ENCODE results near the gene SLC16A12.

Gene SLC16A12

DNA sequence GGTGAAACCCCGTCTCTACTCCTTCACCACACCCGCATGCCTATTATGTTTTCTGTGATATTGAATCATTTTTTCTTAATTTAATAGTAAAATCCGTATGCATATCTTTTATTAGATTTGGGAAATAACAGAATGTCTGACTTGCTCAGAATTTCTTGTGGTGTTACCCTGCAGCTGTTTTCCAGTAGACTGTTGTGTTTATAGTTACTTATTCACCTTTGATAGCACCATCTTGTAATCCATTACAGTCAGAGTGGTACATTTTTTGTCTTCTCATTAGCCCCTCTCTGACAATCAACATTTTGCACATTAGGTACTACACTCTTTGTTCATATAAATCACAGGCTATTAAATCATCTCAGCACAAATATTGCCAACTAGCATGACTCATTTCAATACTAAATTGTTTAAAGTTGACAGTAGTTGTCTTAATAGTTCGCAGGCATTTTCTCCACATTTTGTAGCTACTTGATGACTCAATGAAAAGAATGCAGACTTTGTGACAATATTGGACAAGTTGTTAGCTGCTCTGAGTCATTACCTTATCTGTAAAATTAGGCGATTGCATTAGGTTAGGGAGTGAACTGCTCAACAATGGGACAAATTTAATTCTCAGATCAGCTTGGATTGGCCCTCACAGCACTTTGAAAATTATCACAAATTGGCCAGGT, 17.8 kb upstream of the SLC16A12 start:
- Histone ChIP-seq H3K27me3 (ENCODE audit: insufficient read depth, low read depth) (no peaks in the 10 kb centered on the region), H3K27ac (no peak overlapping the region), H3K4me3 (IDR thresholded peaks at IDR 0.05; ENCODE audit: insufficient read depth, low read depth, low read length) (no peak overlapping the region), H3K4me2 (no peak overlapping the region), H3K36me3 (ENCODE audit: insufficient read depth) (no peaks in the 10 kb centered on the region), H3K79me2 (ENCODE audit: insufficient read depth, low read depth) (no peaks in the 10 kb centered on the region), H4K20me1 (ENCODE audit: insufficient read depth) (no peaks in the 10 kb centered on the region), H3K4me1 (ENCODE audit: low read depth, poor library complexity, severe bottlenecking) (no peaks in the 10 kb centered on the region), H3K9ac (no peak overlapping the region), H2AFZ (ENCODE audit: low read depth) (no peak overlapping the region)
- TF ChIP-seq, protein P1, sequence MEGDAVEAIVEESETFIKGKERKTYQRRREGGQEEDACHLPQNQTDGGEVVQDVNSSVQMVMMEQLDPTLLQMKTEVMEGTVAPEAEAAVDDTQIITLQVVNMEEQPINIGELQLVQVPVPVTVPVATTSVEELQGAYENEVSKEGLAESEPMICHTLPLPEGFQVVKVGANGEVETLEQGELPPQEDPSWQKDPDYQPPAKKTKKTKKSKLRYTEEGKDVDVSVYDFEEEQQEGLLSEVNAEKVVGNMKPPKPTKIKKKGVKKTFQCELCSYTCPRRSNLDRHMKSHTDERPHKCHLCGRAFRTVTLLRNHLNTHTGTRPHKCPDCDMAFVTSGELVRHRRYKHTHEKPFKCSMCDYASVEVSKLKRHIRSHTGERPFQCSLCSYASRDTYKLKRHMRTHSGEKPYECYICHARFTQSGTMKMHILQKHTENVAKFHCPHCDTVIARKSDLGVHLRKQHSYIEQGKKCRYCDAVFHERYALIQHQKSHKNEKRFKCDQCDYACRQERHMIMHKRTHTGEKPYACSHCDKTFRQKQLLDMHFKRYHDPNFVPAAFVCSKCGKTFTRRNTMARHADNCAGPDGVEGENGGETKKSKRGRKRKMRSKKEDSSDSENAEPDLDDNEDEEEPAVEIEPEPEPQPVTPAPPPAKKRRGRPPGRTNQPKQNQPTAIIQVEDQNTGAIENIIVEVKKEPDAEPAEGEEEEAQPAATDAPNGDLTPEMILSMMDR (conservative IDR thresholded peaks at IDR 0.05; ENCODE audit: low read depth, low read length) = no peak

DNA sequence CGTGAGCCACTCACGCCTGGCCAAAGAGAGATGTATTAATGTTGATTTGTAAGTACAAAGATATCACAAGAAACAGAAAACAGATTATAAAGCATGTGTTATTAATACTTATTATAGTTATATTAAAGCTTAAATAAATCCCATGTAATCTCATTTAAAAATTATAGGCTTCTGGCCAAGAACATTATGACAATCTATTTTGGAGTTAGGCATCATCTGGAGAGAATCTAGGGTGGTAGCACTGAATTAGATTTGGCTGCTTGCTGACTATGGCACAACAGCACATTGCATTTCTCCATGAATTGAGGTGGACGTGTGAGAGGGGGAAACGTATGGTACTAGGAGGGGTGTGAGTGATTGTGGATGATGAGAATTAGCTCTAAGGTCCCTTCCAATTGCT, 16.8 kb upstream of the SLC16A12 start:
- TF ChIP-seq, protein P1 (conservative IDR thresholded peaks at IDR 0.05; ENCODE audit: low read depth, low read length) = no peak
- Histone ChIP-seq H3K4me3 (IDR thresholded peaks at IDR 0.05; ENCODE audit: insufficient read depth, low read depth, low read length) (no peak overlapping the region), H3K36me3 (ENCODE audit: insufficient read depth) (no peaks in the 10 kb centered on the region), H3K9ac (no peak overlapping the region), H2AFZ (ENCODE audit: low read depth) (no peak overlapping the region), H4K20me1 (ENCODE audit: insufficient read depth) (no peaks in the 10 kb centered on the region), H3K79me2 (ENCODE audit: insufficient read depth, low read depth) (no peaks in the 10 kb centered on the region), H3K4me1 (ENCODE audit: low read depth, poor library complexity, severe bottlenecking) (no peaks in the 10 kb centered on the region), H3K27me3 (ENCODE audit: insufficient read depth, low read depth) (no peaks in the 10 kb centered on the region), H3K4me2 (no peak overlapping the region), H3K27ac (no peak overlapping the region)

DNA sequence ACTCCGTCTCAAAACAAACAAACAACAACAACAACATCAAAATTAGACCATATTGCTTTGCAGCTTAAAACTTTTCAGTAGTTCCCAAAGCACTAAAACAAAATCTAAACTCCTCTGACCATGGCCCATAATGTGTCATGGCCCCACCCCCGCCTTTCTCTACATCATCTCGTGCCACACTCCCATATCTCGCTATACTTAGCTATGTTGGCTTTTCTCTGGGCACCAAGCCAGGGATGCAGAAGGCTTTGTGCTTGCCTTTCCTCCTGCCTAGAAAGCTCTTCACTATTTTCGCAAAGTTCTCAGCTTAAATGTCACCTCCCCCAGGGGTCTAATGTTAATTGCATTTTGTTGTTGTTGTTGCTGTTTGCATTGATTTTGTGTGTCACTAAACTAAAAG, 15.1 kb upstream of the SLC16A12 start:
- H3K4me2 ChIP-seq = no peak overlapping the region
- H3K4me3 ChIP-seq (IDR thresholded peaks at IDR 0.05; ENCODE audit: insufficient read depth, low read depth, low read length) = no peak overlapping the region
- H3K79me2 ChIP-seq (ENCODE audit: insufficient read depth, low read depth) = no peaks in the 10 kb centered on the region
- H3K27ac ChIP-seq = no peak overlapping the region
- no peaks in the 10 kb centered on the region for H4K20me1 ChIP-seq (ENCODE audit: insufficient read depth)
- no peaks in the 10 kb centered on the region for H3K36me3 ChIP-seq (ENCODE audit: insufficient read depth)
- H3K27me3 ChIP-seq (ENCODE audit: insufficient read depth, low read depth) = no peaks in the 10 kb centered on the region
- no peak overlapping the region for H3K9ac ChIP-seq
- TF ChIP-seq, protein P1 (conservative IDR thresholded peaks at IDR 0.05; ENCODE audit: low read depth, low read length) = no peak
- H3K4me1 ChIP-seq (ENCODE audit: low read depth, poor library complexity, severe bottlenecking) = no peaks in the 10 kb centered on the region
- no peak overlapping the region for H2AFZ ChIP-seq (ENCODE audit: low read depth)

DNA sequence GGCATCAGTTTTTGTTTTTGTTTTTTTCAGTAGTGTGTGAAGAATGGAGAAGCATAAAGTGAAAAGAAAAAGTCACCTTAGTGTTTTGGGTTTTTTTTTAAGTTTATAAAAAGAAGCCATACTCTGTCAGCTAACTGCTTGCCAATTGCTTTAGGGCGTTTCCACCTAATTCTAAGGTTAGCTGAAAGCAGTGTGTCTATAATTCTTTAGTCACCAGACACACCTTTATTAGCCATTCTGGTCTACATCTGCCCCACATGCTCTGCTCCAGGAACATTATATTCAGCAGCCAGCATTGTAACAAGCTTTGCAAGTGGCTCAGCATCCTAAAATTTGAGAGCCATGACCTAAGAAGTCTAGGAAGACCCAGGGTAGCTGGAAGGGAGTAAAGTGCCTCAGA, 14.1 kb upstream of the SLC16A12 start:
- Histone ChIP-seq H4K20me1 (ENCODE audit: insufficient read depth) (no peaks in the 10 kb centered on the region), H3K79me2 (ENCODE audit: insufficient read depth, low read depth) (no peaks in the 10 kb centered on the region), H3K27ac (no peak overlapping the region), H3K27me3 (ENCODE audit: insufficient read depth, low read depth) (no peaks in the 10 kb centered on the region), H3K36me3 (ENCODE audit: insufficient read depth) (no peaks in the 10 kb centered on the region), H3K4me1 (ENCODE audit: low read depth, poor library complexity, severe bottlenecking) (no peaks in the 10 kb centered on the region), H3K4me2 (no peak overlapping the region), H2AFZ (ENCODE audit: low read depth) (no peak overlapping the region), H3K4me3 (IDR thresholded peaks at IDR 0.05; ENCODE audit: insufficient read depth, low read depth, low read length) (no peak overlapping the region), H3K9ac (no peak overlapping the region)
- TF ChIP-seq, protein P1 (conservative IDR thresholded peaks at IDR 0.05; ENCODE audit: low read depth, low read length) = no peak
